GM23338 (cell line): ENCODE results near the gene RNLS. TPM values are rescaled to one million over a fixed set of nuclear protein-coding genes. Genes with fewer than 3 reads are reported as not detected.

ENCODE experiments used
- ATAC-seq: fragments of 200-7000 bp; cut with Tn5 transposase; 3 replicates; pipeline ENCODE4 v1.9.1; 2020
- DNase-seq: peaks from one replicate; pipeline ENCODE4 v3.0.0-alpha.2; 2015; ENCODE audit warnings: low spot score
- H2AFZ ChIP-seq: fragments of 200-600 bp; sonication (generic); 2 replicates; pipeline ENCODE4 v1.8.0; 2016; ENCODE audit warnings: antibody characterized with exemption, mild to moderate bottlenecking, moderate library complexity
- H3F3A ChIP-seq: fragments of 200-600 bp; sonication (generic); replicated peaks from 2 replicates; pipeline ENCODE4 v1.8.0; 2017; ENCODE audit warnings: antibody characterized with exemption, mixed run types, low read depth
- H3K27ac ChIP-seq: fragments of 200-600 bp; sonication (generic); 2 replicates; pipeline ENCODE4 v1.6.1; 2016; ENCODE audit warnings: low read depth
- H3K27me3 ChIP-seq: fragments of 200-600 bp; sonication (generic); 2 replicates; pipeline ENCODE4 v1.8.0; 2016; ENCODE audit warnings: mild to moderate bottlenecking, mixed run types, moderate library complexity; ENCODE audit not compliant: insufficient read depth
- H3K36me3 ChIP-seq: fragments of 200-600 bp; sonication (generic); 2 replicates; pipeline ENCODE4 v1.8.0; 2016; ENCODE audit warnings: mild to moderate bottlenecking; ENCODE audit not compliant: insufficient read depth
- H3K4me1 ChIP-seq: fragments of 200-600 bp; sonication (generic); 2 replicates; pipeline ENCODE4 v1.8.0; 2016; ENCODE audit warnings: mild to moderate bottlenecking, moderate library complexity; ENCODE audit not compliant: insufficient read depth
- H3K4me2 ChIP-seq: fragments of 200-600 bp; sonication (generic); 2 replicates; pipeline ENCODE4 v1.7.1; 2017; ENCODE audit warnings: mixed run types
- H3K4me3 ChIP-seq: fragments of 200-600 bp; sonication (generic); 2 replicates; pipeline ENCODE4 v1.6.1; 2016; ENCODE audit warnings: mixed run types
- H3K79me2 ChIP-seq: fragments of 200-600 bp; sonication (generic); replicated peaks from 2 replicates; pipeline ENCODE4 v1.8.0; 2017; ENCODE audit warnings: mild to moderate bottlenecking; ENCODE audit not compliant: insufficient read depth
- H3K9me2 ChIP-seq: fragments of 200-600 bp; sonication (generic); 2 replicates; pipeline ENCODE4 v1.8.0; 2017; ENCODE audit not compliant: insufficient read depth
- H4K20me1 ChIP-seq: fragments of 200-600 bp; sonication (generic); replicated peaks from 2 replicates; pipeline ENCODE4 v1.8.0; 2017; ENCODE audit warnings: mild to moderate bottlenecking; ENCODE audit not compliant: insufficient read depth
- H3K27ac Mint-ChIP-seq: 2 replicates; pipeline ENCODE4 v1.8.0; 2020; ENCODE audit warnings: inconsistent platforms, mild to moderate bottlenecking, moderate library complexity, mixed read lengths
- H3K27me3 Mint-ChIP-seq: 3 replicates; pipeline ENCODE4 v1.8.0; 2022; ENCODE audit warnings: low read depth, mild to moderate bottlenecking, moderate library complexity, mixed read lengths, inconsistent platforms; ENCODE audit not compliant: insufficient read depth, poor library complexity
- H3K36me3 Mint-ChIP-seq: 3 replicates; pipeline ENCODE4 v1.8.0; 2021; ENCODE audit warnings: low read depth, mild to moderate bottlenecking, inconsistent platforms, moderate library complexity, mixed read lengths
- H3K4me1 Mint-ChIP-seq: 3 replicates; pipeline ENCODE4 v1.8.0; 2020; ENCODE audit warnings: mild to moderate bottlenecking, inconsistent platforms, mixed read lengths
- H3K4me3 Mint-ChIP-seq: 3 replicates; pipeline ENCODE4 v1.8.0; 2021; ENCODE audit warnings: moderate library complexity, mild to moderate bottlenecking, inconsistent platforms, mixed read lengths
- H3K9me3 Mint-ChIP-seq: 3 replicates; pipeline ENCODE4 v1.8.0; 2020; ENCODE audit warnings: moderate library complexity, mild to moderate bottlenecking, inconsistent platforms, mixed read lengths
- CREB1 ChIP-seq: fragments of 250-450 bp; sonication (Bioruptor Pico); IDR thresholded peaks from 2 replicates; pipeline ENCODE4 v1.5.0; 2020; ENCODE audit warnings: low read depth, mild to moderate bottlenecking, moderate library complexity
- CTCF ChIP-seq, 2 experiments: fragments of 200-600 bp in 1 of 2; sonication (generic) in 1 of 2; conservative IDR thresholded peaks; 2 replicates each; pipeline versions ENCODE4 v1.5.1 to v1.6.1; 2016 to 2017; ENCODE audit warnings: antibody characterized with exemption in 2 of 2, low read depth in 2 of 2, mild to moderate bottlenecking in 2 of 2, moderate library complexity in 1 of 2
- ETS1 ChIP-seq: IDR thresholded peaks from 2 replicates; pipeline ENCODE4 v1.6.1; 2016; ENCODE audit warnings: antibody characterized with exemption
- EZH2 ChIP-seq: fragments of 200-600 bp; sonication (generic); IDR thresholded peaks from one replicate; pipeline ENCODE4 v1.8.0; 2017; ENCODE audit warnings: antibody characterized with exemption, mild to moderate bottlenecking, low read depth; ENCODE audit not compliant: unreplicated experiment
- EZH2phosphoT487 ChIP-seq: fragments of 200-600 bp; sonication (generic); IDR thresholded peaks from one replicate; pipeline ENCODE4 v1.8.1; 2018; ENCODE audit warnings: antibody characterized with exemption; ENCODE audit not compliant: unreplicated experiment
- JUNB ChIP-seq: IDR thresholded peaks from one replicate; pipeline ENCODE4 v1.6.1; 2016; ENCODE audit warnings: antibody characterized with exemption; ENCODE audit not compliant: unreplicated experiment
- NANOG ChIP-seq: IDR thresholded peaks from 2 replicates; pipeline ENCODE4 v1.6.1; 2016; ENCODE audit warnings: antibody characterized with exemption, borderline replicate concordance
- POLR2AphosphoS5 ChIP-seq: IDR thresholded peaks from 2 replicates; pipeline ENCODE4 v1.6.1; 2016; ENCODE audit warnings: antibody characterized with exemption, low read depth
- REST ChIP-seq: IDR thresholded peaks from one replicate; pipeline ENCODE4 v1.6.1; 2018; ENCODE audit warnings: antibody characterized with exemption; ENCODE audit not compliant: unreplicated experiment
- STAT1 ChIP-seq: IDR thresholded peaks from one replicate; pipeline ENCODE4 v1.6.1; 2016; ENCODE audit warnings: antibody characterized with exemption; ENCODE audit not compliant: unreplicated experiment
- ZNF114 ChIP-seq: fragments of 250-450 bp; sonication (Bioruptor Pico); IDR thresholded peaks from 2 replicates; pipeline ENCODE4 v1.5.0; 2020; ENCODE audit warnings: mild to moderate bottlenecking, moderate library complexity
- ZNF331 ChIP-seq: fragments of 250-450 bp; sonication (Bioruptor Pico); IDR thresholded peaks from 2 replicates; pipeline ENCODE4 v1.5.0; 2020; ENCODE audit warnings: low read depth, mild to moderate bottlenecking, moderate library complexity
- polyA plus RNA-seq: library from polyadenylated mRNA; unstranded; fragments of >200 nt; fragmentation: Nextera tagmentation; extraction: Ambion mirVana; gene quantifications from 2 replicates; pipeline ENCODE4 v1.2.1, GENCODE V29; 2016
- total RNA-seq: library from RNA; depleted of rRNA; stranded (reverse); fragments of >200 nt; shearing (Covaris generic); gene quantifications from 2 replicates; pipeline ENCODE4 v1.2.3, GENCODE V29; 2014

Gene RNLS
- total and polyA plus RNA-seq, 2 experiments from 2014 or later = 8.8 to 15.2 TPM

GRCh38 chr10:88228130-88228529, 355.0 kb downstream of the RNLS start (continued):
- TF ChIP-seq ZNF114 (CRISPR knock-in tag) = no peak
- no peak for TF ChIP-seq ETS1
- no peak for TF ChIP-seq POLR2AphosphoS5
- TF ChIP-seq EZH2phosphoT487 = no peak
- no peak for TF ChIP-seq CTCF (conservative IDR thresholded peaks at IDR 0.05; ENCODE audit: low read depth in 2 of 2)
- TF ChIP-seq NANOG = no peak
- no peak for TF ChIP-seq STAT1
- TF ChIP-seq JUNB = no peak
- TF ChIP-seq REST = no peak

- Histone ChIP-seq H2AFZ (peak overlapping the region; percentile 44; the same call in 1 of the 2 replicates), H3K9me2 (0 out of 2 replicates have a peak, but pooled peaks cover 4% of the 10 kb centered on the region), H3K27ac (no peak overlapping the region), H3K4me2 (no peak overlapping the region), H3K4me1 (no peaks in the 10 kb centered on the region), H3K4me3 (no peak overlapping the region), H3K36me3 (no peaks in the 10 kb centered on the region), H3K79me2 (no peaks in the 10 kb centered on the region), H4K20me1 (no peaks in the 10 kb centered on the region), H3F3A (no peaks in the 10 kb centered on the region), H3K27me3 (no peaks in the 10 kb centered on the region)
- DNase-seq (no peak), ATAC-seq (peak; percentile 63)
- Mint-ChIP-seq H3K27ac (no peak overlapping the region), H3K9me3 (no peaks in the 10 kb centered on the region; the same call in 1 of the 3 replicates), H3K27me3 (peaks cover 2% of the 10 kb centered on the region), H3K4me3 (no peak overlapping the region), H3K4me1 (peaks cover 5% of the 10 kb centered on the region; the same call in 2 of the 3 replicates), H3K36me3 (no peaks in the 10 kb centered on the region)
- TF ChIP-seq EZH2 (no peak), STAT1 (no peak), ETS1 (no peak), CREB1 (no peak), REST (no peak), POLR2AphosphoS5 (no peak), CTCF (conservative IDR thresholded peaks at IDR 0.05; ENCODE audit: low read depth in 2 of 2) (no peak), ZNF331 (CRISPR knock-in tag) (no peak), NANOG (no peak), JUNB (no peak), ZNF114 (CRISPR knock-in tag) (no peak)
Measured at GRCh38 chr10:88227342-88228018, 355.6 kb downstream of the RNLS start.
